Ascending aorta (tissue), 2 donors: ENCODE measurements around the gene P2RX2. TPM values are rescaled to one million over a fixed set of nuclear protein-coding genes. Genes with fewer than 3 reads are reported as not detected.

Experiments used
- DNase-seq, 2 donors: peaks; one replicate each; pipeline ENCODE4 v3.0.0-alpha.2; 2019; ENCODE audit warnings: low spot score in 2 of 2
- H3K27ac ChIP-seq, 2 donors: fragments of 200-600 bp; sonication (generic); one replicate each; pipeline ENCODE4 v1.5.1; 2016 to 2017; ENCODE audit warnings: mild to moderate bottlenecking in 1 of 2
- H3K27me3 ChIP-seq: fragments of 200-600 bp; sonication (generic); one replicate; pipeline ENCODE4 v1.5.1; 2017
- H3K36me3 ChIP-seq, 2 donors: fragments of 200-600 bp; sonication (generic); one replicate each; pipeline ENCODE4 v1.5.1; 2016
- H3K4me1 ChIP-seq, 2 donors: fragments of 200-600 bp; sonication (generic); one replicate each; pipeline ENCODE4 v1.5.1; 2016 to 2017; ENCODE audit warnings: mild to moderate bottlenecking in 1 of 2
- H3K4me3 ChIP-seq, 2 donors: fragments of 200-600 bp; sonication (generic); one replicate each; pipeline ENCODE4 v1.5.1; 2016 to 2017; ENCODE audit warnings: mild to moderate bottlenecking in 1 of 2
- H3K9me3 ChIP-seq, 2 donors: fragments of 200-600 bp; sonication (generic); one replicate each; pipeline ENCODE4 v1.5.1; 2016
- intact Hi-C: fragments of 100-400 bp; cut with DNase I; formaldehyde crosslinking; loops from one replicate; pipeline ENCODE4 v1.15.1; 2023
- total RNA-seq: library from RNA; depleted of rRNA; stranded (reverse); fragments of >200 nt; gene quantifications from one replicate; pipeline ENCODE4 v1.1.0, GENCODE V29; 2016
- TF ChIP-seq, protein P1 (sequence below), 3 experiments: fragments of 200-600 bp in 2 of 3; fragments of 450-650 bp in 1 of 3; sonication (generic) in 2 of 3; IDR thresholded peaks; one replicate each; pipeline ENCODE4 v1.5.1; 2016 to 2019; ENCODE audit warnings: antibody characterized with exemption in 3 of 3, mild to moderate bottlenecking in 1 of 3, moderate library complexity in 1 of 3

P2RX2 gene
- total RNA-seq, 1 donor from 2014 or later = not detected

DNA sequence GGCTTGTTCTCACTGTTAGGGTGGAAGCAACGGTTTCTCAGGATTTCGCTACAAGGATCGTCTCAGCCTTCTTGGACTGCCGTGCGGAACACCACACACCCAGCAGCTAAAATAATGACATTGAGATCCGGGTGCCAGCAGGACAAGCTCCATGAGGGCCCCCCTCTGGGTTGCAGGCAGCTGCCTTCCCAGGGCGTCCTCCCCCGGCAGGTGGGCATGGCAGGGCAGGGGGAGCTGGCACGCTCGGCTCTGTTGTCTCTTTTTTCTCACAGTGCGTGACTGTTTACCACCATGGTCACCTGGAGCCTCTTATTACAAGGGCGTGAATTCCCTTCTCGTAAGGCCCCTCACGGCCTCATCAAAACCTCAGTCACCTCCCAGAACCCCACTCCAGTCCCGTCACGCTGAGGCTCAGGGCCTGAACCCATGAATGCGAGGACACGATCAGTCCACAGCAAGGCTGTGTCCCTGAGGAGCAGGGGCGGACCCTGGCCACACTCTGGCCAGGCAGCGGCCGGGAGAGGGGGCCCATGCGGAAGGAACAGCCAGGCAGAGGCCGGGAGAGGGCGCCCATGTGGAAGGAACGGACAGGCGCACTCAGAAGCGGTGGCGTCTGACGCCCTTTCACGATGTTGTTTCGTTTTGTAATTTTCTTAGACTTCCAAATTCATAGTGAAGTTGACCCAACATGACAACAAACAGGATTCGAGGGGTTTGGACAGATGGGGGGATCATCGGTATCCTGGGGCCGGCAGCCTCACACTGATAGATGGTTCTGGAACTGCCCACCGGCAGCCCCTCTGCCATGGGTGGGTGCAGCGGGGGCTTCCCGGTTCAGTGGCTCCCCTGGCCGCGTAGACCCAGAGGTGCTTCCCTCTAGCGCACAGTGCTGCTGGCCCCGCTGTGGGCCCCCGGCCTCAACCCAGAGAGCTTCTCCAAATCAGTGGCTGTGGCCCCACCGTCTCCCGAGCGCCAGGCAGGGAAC is 18.2 kb upstream of the P2RX2 start:
- H3K27ac ChIP-seq = no peak overlapping the region
- H3K27me3 ChIP-seq = no peaks in the 10 kb centered on the region
- H3K4me1 ChIP-seq = peaks cover 0 to 10% of the 10 kb centered on the region in 2 donors
- intact Hi-C loops = no loop called here
- TF ChIP-seq, protein P1, sequence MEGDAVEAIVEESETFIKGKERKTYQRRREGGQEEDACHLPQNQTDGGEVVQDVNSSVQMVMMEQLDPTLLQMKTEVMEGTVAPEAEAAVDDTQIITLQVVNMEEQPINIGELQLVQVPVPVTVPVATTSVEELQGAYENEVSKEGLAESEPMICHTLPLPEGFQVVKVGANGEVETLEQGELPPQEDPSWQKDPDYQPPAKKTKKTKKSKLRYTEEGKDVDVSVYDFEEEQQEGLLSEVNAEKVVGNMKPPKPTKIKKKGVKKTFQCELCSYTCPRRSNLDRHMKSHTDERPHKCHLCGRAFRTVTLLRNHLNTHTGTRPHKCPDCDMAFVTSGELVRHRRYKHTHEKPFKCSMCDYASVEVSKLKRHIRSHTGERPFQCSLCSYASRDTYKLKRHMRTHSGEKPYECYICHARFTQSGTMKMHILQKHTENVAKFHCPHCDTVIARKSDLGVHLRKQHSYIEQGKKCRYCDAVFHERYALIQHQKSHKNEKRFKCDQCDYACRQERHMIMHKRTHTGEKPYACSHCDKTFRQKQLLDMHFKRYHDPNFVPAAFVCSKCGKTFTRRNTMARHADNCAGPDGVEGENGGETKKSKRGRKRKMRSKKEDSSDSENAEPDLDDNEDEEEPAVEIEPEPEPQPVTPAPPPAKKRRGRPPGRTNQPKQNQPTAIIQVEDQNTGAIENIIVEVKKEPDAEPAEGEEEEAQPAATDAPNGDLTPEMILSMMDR (IDR thresholded peaks at IDR 0.05) = peak; percentile 57 to 79 (median 59)
- no peaks in the 10 kb centered on the region for H3K9me3 ChIP-seq
- peak overlapping the region; percentile 47 to 62 for H3K4me3 ChIP-seq
- DNase-seq = no peak
- H3K36me3 ChIP-seq = no peaks in the 10 kb centered on the region

DNA sequence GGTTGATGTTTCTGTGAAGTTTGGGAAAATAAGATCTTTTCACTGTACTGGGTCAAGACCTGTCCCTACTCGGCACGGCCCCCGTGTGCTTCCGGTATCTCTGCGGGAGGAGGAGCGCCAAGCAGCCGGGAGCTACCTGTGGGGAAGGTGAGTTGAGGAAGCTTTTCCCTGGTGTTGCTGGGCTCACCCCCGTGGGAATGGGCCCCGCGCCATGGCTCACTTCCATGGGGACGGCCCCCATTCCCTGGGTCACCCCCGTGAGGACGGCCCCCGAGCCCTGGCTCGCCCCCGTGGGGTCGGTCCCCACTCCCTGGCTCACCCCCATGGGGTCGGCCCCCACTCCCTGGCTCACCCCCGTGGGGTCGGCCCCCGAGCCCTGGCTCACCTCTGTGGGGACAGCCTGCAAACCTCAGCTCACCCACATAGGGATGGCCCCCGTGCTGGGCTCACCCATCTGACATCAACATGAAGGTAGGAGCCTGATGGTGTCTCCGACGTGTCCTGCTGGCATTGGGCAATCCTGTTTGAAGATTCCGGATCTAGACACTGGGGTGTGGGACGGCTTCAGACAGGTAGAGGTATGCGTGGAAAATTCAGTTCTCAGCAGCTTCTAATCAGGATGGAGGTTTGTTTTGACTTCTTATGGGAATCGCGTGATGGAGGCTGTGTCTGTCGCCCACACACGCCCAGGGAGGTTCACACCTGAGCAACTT is 17.2 kb upstream of the P2RX2 start:
- intact Hi-C loops = no loop called here
- no peak overlapping the region for H3K27ac ChIP-seq
- peaks cover 0 to 10% of the 10 kb centered on the region in 2 donors for H3K4me1 ChIP-seq
- DNase-seq = no peak
- no peaks in the 10 kb centered on the region for H3K36me3 ChIP-seq
- H3K9me3 ChIP-seq = no peaks in the 10 kb centered on the region
- H3K4me3 ChIP-seq = peak overlapping the region; percentile 47 to 62
- TF ChIP-seq, protein P1 (IDR thresholded peaks at IDR 0.05) = no peak
- H3K27me3 ChIP-seq = no peaks in the 10 kb centered on the region

DNA sequence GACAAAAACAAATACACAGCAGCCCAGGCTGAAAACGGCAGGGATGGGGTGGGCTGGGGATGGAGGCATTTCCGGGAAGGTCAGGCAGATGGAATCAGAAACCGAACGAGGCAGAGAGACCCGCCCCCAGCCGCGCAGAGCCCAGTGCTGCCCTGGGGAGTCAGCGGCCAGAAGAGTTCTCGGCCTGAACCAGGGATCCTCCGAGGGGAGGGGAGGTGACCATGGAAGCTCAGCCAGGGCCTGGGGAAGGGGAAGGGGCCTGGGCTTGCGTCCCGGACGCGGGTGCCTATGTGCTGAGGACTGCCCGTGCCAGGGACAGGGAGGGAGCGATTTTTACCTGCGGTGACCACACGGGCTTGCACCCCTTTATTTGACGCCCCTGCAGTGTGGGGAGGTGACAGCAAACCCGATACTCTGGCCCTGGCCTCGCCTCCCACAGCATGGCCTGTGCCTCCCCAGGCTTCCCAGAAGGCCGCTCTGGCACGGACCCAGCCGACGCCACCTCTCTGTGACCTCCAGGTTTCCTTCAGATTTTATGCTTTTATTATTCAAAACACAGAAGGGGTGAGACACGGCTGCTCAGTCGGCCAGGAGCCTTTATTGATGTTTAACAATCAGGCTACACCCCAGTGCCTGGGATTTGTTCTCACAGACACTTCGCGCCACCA is 15.9 kb upstream of the P2RX2 start:
- intact Hi-C loops = no loop called here
- no peak for DNase-seq
- no peaks in the 10 kb centered on the region for H3K36me3 ChIP-seq
- H3K9me3 ChIP-seq = no peaks in the 10 kb centered on the region
- H3K4me3 ChIP-seq = peak overlapping the region in 1 of 2 donors; percentile 12
- H3K4me1 ChIP-seq = peaks cover 0 to 10% of the 10 kb centered on the region in 2 donors
- H3K27ac ChIP-seq = peak overlapping the region in 1 of 2 donors; percentile 25
- TF ChIP-seq, protein P1 (IDR thresholded peaks at IDR 0.05) = no peak
- no peaks in the 10 kb centered on the region for H3K27me3 ChIP-seq

DNA sequence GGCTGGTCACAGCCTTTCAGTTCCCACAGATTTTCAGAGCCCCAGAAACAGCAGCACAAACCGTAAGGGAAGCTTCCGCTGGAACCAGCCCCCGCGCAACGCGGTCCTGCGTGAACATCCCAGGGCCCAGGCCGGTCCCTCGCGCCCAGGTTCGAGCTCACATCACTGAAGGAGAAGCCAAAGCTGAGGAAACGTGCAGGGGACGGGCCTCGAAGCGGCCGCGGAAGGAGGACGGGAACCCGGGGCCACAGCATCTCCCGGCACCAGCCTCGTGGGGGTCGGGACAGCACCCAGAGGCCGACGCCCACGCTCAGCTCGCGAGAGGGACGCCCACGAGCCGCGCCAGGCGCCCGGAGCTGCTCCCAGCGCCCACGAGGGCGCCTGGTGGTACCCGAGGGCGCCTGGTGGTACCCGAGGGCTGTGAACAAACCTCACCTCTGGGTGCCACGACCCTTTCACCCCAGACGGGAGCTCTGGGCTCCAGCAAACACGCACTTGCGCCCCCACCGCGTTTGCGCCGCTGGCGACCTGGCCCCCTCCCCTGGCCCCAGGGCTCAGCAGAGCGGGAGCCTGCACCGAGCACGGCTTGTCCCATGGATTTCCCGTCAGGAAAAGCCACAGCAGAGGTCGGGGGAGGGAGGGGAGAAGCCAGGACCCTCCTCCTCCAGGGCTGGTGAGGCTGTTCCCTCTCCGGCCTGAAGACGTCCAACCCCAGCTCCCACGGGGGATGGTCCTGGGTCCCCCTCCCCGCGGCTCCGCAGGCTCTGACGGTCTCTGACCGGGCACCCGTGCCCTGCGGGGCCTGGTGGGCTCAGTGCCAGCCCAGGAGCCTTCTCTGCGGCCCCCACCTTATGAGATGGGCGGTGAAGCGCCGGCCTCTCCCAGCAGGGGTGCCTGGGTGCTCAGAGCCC is 15.1 kb upstream of the P2RX2 start:
- Histone ChIP-seq H3K4me1 (peaks cover 0 to 10% of the 10 kb centered on the region in 2 donors), H3K36me3 (no peaks in the 10 kb centered on the region), H3K27ac (peak overlapping the region in 1 of 2 donors; percentile 25), H3K4me3 (peak overlapping the region in 1 of 2 donors; percentile 12), H3K27me3 (no peaks in the 10 kb centered on the region), H3K9me3 (no peaks in the 10 kb centered on the region)
- DNase-seq = no peak
- intact Hi-C loops = no loop called here
- TF ChIP-seq, protein P1 (IDR thresholded peaks at IDR 0.05) = no peak
